GM19468 (cell line): ENCODE results near the gene MAP7D1.
"Not testable (repeated sequence)": the region's sequence is repeated elsewhere in the genome, so short reads cannot be mapped to it uniquely, and the experiment has no call there.

Experiments
- ATAC-seq: cut with Tn5 transposase; IDR thresholded peaks from one replicate; pipeline ENCODE4 v1.9.1; 2021; ENCODE audit warnings: mild to moderate bottlenecking, moderate library complexity, moderate number of reproducible peaks; ENCODE audit not compliant: unreplicated experiment; ENCODE audit errors: extremely low read depth

The MAP7D1 gene

DNA sequence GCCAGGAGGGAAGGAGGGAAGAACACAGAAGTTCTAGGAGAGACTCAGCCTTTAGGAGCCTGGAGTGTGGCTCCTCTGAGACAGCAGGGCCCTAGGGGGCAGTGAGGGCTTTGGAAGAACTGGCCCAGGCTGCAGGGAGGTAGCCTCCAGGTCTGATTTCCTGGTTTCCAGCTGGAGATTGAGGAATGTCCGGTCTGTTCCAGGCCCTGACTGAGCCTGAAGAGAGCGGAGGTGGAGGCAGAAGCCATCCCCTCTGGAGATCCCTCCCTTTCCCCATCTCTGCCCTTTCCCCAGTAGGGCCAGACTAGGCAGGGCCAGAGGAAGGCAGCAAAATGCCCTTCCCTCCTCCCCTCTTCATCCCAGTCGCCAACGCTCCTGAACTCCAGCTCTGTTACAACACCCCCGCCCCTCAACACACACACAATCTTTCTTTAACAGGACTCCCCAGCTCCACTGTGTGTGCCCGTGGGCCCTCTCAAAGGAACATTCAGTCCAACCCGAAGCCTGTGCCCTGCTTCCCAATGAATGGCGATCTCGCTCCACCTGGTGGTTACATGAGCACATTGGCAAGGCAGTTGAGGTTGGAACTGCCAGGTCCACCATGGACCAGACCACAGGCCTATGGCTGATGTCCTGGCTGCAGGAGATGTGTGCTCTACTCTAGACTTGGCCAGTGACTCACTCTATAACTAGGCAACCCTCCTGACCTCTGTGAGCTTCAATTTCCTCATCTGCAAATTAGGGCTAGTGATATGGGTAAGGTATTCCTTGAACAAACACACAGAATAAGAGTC lies 32.0 kb downstream of the MAP7D1 start:
- ATAC-seq: no peak

DNA sequence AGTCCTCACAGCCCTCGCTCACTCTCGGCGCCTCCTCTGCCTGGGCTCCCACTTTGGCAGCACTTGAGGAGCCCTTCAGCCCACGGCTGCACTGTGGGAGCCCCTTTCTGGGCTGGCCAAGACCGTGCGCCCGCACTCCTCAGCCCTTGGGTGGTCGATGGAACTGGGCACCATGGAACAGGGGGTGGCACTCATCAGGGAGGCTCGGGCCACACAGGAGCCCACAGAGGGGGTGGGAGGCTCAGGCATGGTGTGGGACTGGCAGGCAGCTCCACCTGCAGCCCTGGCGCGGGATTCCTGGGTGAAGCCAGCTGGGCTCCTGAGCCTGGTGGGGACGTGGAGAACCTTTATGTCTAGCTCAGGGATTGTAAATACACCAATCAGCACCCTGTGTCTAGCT lies 40.8 kb downstream of the MAP7D1 start:
- ATAC-seq: not testable (repeated sequence)

DNA sequence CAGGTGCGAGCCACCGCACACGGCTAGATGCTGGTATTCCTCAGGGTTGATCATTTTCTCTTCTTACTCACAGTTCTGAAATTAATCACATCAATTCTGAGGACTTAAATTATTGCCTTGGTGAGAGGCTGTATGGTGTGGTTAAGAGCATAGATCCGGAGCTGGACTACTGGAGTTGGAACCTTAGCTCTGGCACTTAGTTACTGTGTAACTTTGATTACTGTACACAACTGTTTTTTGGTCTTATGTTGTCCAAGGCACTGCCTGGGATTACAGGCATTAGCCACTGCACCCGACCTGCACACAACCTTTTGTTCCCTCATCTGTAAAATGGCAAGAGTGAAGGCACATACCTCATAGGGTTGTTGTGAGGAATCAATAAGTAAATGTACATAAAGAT lies 42.7 kb downstream of the MAP7D1 start:
- no peak for ATAC-seq

DNA sequence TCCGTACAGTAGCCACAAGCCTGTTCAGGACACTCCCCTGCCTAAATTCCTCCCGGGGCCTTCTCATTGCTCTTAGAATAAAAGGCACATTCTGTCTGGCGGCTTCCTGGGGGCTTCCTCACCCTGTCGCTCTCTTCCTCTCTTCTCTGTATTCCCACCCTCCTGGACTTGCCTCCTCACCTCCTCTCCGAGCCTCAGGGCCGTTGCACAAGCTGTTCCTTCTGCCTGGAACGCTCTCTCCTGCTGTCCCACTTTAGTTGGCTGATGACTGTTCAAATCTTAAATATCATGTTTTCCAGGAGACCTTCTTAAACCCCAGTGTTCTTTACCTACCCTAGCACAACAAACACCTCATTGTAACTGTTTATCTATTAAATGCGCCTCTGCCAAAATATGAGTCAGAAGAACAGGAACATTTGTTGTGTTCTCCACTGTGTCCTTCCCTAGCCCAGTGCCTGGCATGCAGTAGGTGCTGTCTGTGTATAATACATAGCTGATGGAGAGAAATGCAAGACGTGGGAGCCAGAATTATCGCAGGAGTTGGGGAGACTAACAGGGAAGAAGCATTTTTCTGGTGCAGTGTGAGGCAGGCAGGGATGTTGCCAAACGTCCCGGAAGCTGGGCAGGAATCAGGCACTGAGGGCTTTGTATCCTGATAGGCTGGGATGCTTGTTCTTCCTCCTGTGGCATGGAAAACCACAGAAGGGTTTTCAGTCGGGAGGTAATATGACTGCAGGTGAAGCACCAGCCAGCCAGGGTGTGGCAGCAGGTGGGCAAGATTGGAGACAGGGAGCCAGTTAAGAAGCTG lies 44.2 kb downstream of the MAP7D1 start:
- ATAC-seq: no peak

DNA sequence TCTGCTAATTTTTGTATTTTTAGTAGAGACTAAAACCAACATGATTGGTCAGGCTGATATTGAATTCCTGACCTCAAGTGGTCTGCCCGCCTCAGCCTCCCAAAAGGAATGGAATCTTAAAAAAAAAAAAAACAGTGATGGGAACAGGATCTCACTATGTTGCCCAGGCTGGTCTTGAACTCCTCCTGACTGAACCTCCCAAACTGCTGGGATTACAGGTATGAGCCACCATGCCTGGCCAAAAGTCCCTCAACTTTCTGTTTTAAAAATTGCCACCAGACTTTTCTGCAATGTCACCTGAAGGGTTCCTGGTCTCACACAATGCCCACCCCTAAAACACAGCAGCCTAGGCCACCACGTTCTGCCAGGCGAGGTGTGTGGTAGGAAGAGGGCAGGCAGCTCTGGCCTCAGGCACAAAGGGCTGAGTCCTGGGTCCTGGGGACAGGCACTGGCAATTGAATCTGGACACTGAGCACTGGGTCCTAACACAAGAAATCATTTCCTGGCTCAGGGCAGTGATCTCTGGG lies 47.1 kb downstream of the MAP7D1 start:
- ATAC-seq: no peak

DNA sequence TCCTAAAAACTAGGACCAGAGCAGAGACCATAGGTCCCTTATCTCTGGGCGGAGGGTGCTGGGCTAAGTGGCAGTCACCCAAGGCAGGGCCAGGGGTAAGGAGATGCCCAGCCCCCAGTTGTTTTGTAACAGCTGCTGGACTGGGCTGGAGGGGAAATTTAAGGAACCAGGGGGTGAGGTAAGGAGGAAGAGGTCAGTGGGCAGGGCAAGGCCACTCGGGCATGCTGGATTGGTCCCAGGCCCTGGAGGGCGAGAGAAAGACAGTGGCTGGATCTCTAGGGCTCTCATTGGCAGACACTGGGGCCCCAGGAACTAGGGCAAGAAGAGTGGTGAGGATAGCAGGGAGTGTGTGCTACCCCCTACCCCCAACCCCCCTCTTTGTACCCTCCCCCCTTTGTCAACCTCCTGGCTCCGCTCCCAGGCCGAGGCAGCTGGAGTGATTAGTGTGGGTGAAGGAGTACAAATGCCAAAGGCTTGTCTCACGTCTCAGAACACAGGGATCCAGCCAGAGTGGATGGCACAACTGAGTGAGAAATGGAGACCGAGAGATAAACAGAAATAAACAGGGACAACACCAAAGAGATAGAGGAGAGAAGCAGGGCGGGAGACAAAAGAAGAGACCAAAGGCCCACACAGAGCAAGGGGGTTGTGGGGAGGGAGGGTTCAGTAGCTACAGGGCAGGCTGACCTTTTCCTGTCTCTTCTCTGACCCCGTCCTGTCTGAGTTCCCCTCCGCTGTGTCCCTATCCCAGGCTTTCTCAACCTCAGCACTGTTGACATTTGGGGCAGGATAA lies 47.8 kb downstream of the MAP7D1 start:
- ATAC-seq: no peak

DNA sequence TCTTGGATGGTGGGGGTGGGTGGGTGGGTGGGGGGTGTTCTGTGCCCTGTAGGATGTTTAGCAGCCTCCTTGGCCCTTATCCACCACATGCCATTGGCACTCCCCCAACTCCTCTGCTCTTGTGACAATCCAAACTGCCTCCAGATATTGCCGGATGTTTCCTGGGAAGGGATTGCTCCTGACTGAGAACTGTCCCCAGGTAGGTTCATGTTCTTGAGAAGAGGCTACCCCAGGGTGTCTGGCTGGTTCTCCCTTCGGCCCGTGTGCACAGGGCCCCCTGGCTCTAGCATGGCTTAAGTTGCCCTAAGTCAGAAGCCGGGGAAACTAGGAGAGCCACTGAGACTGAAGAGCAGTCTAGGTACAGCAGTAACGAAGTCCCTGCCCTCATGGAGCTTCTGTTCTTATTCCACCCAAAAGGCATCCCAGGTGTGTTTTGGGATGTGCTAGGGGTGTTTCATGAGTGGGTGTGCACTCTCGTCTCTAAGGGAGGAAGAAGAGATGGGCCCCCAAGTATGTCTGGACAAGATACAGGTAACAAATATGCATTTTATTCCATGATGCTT lies 48.5 kb downstream of the MAP7D1 start:
- no peak for ATAC-seq

DNA sequence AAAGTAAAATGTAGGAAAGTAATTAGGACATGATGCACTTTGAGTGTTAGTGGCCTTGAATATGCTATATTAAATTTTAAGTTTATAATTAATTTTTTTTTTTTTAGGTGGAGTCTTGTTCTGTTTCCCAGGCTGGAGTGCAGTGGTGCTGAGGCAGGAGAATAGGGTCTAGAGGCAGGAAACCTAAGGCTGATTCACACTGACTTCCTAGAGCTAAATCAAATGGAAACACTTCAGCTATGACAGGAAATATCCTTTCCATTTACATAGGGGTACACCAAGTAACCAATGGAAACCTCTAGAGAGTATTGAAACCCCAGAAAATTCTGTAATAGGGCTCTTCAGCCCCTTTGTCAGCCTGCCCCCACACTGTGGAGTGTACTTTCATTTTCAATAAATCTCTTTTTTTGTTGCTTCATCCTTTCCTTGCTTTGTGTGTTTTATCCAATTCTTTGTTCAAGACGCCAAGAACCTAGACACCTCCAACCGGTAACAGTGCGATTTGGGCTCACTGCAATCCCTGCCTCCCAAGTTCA lies 50.4 kb downstream of the MAP7D1 start:
- no peak for ATAC-seq

DNA sequence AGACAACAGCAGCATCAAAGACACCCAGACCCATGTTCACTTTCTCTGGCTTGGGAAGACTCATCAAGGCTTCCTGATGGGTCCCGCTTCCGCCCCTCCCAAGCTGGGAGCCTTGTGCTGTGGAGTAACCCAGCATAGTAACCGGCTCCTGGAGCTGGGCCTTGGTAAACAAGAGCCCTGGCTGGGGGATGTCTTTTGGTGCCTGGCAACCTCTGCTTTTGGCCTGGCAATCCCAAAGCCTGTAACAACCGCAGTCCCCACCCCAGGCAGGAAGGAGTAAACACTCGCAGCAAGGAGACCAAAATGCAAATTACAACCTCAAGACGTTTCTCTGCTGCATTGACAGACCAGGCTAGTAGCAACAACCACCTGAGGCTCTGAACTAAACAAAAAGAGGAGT lies 51.4 kb downstream of the MAP7D1 start:
- ATAC-seq: no peak

DNA sequence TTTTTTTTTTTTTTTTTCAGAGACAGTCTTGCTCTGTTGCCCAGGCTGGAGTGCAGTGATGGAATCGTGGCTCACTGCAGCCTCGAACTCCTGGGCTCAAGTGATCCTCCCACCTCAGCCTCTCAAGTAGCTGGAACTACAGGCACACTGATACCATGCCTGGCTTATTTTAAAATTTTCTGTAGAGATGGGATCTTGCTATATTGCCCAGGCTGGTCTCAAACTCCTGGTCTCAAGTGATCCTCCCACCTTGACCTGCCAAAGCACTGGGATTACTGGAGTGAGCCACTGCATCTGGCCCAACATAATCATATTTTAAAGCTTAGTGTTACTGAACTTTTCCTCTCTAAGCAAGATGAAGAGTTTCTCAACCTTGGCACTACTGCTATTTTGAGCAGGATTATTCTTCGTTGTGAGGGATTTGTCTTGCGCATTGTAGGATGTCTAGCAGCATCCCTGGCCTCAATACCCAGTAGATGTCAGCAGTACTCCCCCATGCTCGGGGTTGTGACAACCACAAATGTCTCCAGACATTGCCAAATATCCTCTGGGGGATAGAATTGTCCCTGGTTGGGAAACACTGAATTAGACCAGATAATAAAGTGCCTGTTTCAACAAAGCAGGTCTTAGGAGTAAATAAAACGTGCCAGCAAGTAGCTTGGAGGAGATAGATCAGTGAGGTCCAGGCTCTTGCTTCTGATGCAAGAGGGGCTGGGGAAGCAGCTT lies 53.2 kb downstream of the MAP7D1 start:
- ATAC-seq: no peak

DNA sequence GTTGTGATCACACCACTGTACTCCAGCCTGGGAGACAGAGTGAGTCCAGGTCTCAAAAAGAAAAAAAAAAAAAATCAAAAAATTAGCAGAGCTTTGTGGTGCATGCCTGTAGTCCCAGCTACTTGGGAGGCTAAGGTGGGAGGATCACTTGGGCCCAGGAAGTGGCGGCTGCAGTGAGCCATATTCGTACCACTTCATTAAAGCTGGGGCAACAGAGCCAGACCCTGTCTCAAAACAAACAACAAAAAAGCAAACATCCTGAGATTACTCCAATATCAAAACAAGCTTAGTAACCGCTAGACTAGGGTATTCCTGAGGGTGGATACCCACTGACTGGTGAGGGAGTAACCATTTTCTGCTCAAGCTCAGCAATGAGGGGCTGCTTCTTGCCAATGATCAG lies 55.3 kb downstream of the MAP7D1 start:
- no peak for ATAC-seq

DNA sequence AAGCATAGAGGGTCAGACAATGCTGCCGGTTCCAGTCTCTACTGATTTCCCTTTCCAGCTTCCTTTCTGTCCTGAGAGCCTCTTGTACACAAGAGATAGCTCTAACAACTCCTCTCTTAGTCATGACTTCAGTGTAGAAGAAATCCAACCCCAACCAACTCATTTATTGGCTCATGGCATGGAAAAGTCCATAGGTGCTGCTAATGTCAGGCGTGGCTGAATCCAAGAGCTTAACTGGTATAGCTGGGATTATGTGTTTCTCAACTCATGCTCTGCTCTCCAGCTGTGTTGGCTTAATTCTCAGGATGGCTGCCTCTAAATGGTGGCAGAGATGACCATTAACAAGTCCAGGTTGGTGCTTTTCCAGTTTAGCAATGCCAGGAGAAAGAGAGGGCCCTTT lies 55.9 kb downstream of the MAP7D1 start:
- no peak for ATAC-seq

DNA sequence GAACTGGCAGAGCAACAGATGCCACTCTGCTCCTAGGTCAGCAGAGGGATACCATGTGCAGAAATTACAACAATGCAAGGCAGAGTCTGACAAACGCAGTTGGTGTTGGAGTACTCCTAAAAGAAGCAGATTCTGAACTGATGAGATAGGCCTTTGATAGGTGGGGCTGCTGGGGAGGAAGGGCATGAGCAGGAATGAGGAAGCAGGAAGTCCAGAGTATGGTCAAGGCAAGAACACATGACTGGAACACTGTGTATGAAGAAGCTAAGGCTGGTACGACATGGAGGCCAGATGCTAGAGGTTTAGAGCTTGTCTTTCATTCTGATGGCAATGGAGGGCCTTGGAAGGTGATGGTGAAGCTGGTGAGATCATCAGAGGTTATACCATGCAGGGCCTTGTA lies 56.8 kb downstream of the MAP7D1 start:
- ATAC-seq: no peak

DNA sequence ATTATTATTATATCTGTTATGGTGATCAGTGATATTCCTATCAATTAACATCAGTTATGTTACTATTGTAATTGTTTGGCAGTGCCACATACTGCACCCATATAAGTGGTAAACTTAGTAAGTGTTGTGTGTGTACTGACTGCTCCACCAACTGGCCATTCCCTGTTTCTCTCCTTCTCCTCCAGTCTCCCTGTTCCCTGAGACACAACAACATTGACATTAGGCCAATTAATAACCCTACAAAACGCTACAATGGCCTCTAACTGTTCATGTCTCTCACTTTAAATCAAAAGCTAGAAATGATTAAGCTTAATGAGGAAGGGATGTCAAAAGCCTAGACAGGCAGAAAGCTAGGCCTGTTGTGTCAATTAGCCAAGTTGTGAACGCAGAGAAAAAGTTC lies 61.7 kb downstream of the MAP7D1 start:
- no peak for ATAC-seq

DNA sequence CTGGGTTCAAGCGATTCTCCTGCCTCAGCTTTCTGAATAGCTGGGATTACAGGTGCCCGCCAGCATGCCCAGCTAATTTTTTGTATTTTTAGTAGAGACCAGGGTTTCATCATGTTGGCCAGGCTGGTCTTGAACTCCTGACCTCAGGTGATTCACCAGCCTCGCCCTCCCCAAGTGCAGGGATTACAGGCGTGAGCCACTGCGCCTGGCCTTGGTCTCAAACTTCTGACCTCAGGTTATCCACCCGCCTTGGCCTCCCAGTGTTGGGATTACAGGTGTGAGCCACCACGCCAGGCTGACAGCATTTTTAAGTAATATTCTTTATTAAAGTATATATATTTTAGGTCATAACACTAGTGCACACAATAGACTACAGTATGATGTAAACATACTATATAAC lies 65.9 kb downstream of the MAP7D1 start:
- not testable (repeated sequence) for ATAC-seq

DNA sequence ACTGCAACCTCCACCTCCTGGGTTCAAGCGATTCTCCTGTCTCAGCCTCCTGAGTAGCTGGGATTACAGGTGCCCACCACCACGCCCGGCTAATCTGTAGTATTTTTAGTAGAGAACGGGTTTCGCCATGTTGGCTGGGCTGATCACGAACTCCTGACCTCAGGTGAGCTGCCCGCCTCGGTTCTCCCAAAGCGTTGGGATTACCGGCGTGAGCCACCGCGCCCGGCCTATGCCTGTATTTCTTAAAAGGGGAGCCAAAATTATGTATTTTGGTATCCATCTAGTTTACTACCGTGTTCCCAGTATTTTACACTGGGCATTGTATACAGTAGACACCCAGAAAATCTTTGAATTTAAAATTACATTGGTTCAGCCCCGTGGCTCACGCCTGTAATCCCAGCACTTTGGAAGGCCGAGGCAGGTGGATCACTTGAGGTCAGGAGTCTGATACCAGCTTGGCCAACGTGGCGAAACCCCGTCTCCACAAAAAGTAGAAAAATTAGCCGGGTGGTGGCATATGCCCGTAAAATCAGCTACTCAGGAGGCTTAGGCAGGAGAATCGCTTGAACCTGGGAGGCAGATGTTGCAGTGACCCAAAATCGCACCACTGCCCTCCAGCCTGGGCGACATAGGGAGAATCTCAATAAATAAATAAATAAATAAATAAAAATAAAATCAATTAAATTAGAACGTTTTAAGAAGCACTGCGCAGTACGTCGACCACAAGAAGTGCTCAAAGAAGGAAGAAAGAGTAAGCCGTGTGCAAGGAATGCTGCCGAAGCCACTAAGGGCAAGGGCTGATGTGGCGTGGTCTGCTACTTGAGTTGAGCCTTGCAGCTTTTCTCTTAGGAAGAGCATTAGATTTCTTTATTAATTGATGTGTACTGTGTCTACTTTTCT lies 66.8 kb downstream of the MAP7D1 start:
- ATAC-seq: no peak

DNA sequence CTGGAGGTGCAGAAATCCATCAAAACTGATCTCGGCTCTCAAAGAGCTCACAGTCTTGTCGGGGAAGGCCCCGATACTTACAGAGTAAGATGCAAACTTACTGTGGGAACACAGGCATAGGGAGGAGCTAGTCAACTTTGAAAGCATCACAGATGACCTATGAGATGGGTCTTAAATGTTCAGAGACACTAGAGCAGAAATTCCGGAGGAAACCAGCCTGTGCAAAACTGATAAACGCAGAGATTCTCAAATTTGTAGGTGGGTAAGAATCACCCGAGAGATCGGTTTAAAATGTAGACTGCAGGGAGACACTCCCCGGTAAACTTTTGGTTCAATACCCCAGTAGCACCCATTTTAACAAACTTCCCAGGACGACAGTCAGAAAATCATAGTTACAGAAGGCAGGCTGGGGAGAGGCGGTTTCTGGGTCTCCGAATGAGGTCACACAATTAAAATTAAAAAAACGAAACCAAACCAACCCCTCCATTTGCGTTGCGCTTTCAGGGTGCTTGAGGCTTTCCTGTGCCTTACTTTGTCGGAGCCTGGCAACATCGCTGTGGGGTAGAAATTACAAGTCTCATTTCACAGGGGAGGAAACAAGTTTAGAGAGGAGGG lies 67.5 kb downstream of the MAP7D1 start:
- ATAC-seq: peak; percentile 6

DNA sequence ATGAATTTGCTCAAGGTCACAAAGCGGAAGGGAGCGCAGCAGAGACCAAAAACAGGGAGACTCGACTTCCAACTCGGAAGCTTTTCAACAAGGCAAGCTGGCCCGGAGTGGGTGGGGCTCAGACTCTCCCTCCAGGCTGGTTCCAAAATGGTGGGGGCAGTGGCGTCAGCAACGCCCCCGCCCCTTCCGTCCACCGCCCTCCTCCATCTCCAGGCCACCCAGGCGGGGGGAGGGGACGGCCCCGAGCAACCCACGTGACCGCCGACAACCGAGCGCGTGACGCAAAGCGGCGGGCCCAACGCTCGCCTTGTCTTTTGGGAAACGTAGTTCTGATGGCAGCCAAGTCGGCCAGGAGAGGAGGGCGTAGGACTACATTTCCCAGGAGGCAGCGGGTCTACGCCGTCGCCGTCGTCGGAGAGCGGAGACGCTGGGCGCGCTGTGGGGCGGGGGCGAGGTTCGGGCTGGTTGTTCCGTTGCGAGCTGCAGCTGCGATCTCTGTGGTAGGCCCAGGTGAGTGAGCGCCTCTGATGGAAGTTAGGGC lies 68.1 kb downstream of the MAP7D1 start, which contains the start of gene THRAP3:
Gene THRAP3 (plus strand): TSS at position 448 of the 541 bp plus-strand sequence. CDS start 58,121 bp downstream, outside the sequence.
- peak; percentile 93 for ATAC-seq
